ENCODE measurements around the gene ELOF1. TPM values are rescaled to one million over a fixed set of nuclear protein-coding genes. Genes with fewer than 3 reads are reported as not detected.
A peak's percentile ranks its signal among the peaks of the same experiment; 100 is the strongest.

The ELOF1 gene
- total RNA-seq, 1 donor from 2014 or later = 37.7 TPM

- peak overlapping the region; percentile 95 for H3K27ac Mint-ChIP-seq (ENCODE audit: unreplicated experiment)
- peaks cover 41% of the 10 kb centered on the region for H3K4me1 Mint-ChIP-seq (ENCODE audit: low read depth)
- H3K27me3 Mint-ChIP-seq (ENCODE audit: low read depth) = no peaks in the 10 kb centered on the region
- H3K36me3 Mint-ChIP-seq (ENCODE audit: low read depth) = no peaks in the 10 kb centered on the region
- H3K4me3 Mint-ChIP-seq (ENCODE audit: unreplicated experiment) = peak overlapping the region; percentile 62
- H3K9me3 Mint-ChIP-seq (ENCODE audit: low read depth) = no peaks in the 10 kb centered on the region
- no peak for DNase-seq (ENCODE audit: low spot score)
- TF ChIP-seq CTCF (IDR thresholded peaks at IDR 0.05) = peak; percentile 96
Observed at GRCh38 chr19:11535792-11536595, 23.0 kb downstream of the ELOF1 start.

- no peak for TF ChIP-seq CTCF (IDR thresholded peaks at IDR 0.05)
- no peak for DNase-seq (ENCODE audit: low spot score)
- no peaks in the 10 kb centered on the region for H3K36me3 Mint-ChIP-seq (ENCODE audit: low read depth)
- peak overlapping the region; percentile 39 for H3K27ac Mint-ChIP-seq (ENCODE audit: unreplicated experiment)
- H3K9me3 Mint-ChIP-seq (ENCODE audit: low read depth) = no peaks in the 10 kb centered on the region
- peaks cover 34% of the 10 kb centered on the region for H3K4me1 Mint-ChIP-seq (ENCODE audit: low read depth)
- H3K27me3 Mint-ChIP-seq (ENCODE audit: low read depth) = no peaks in the 10 kb centered on the region
- no peak overlapping the region for H3K4me3 Mint-ChIP-seq (ENCODE audit: unreplicated experiment)
Observed at GRCh38 chr19:11534948-11535347, 24.1 kb downstream of the ELOF1 start.

- peaks cover 34% of the 10 kb centered on the region for H3K4me1 Mint-ChIP-seq (ENCODE audit: low read depth)
- H3K4me3 Mint-ChIP-seq (ENCODE audit: unreplicated experiment) = no peak overlapping the region
- TF ChIP-seq CTCF (IDR thresholded peaks at IDR 0.05) = no peak
- no peak for DNase-seq (ENCODE audit: low spot score)
- H3K27me3 Mint-ChIP-seq (ENCODE audit: low read depth) = no peaks in the 10 kb centered on the region
- H3K27ac Mint-ChIP-seq (ENCODE audit: unreplicated experiment) = peak overlapping the region; percentile 39
- no peaks in the 10 kb centered on the region for H3K9me3 Mint-ChIP-seq (ENCODE audit: low read depth)
- H3K36me3 Mint-ChIP-seq (ENCODE audit: low read depth) = no peaks in the 10 kb centered on the region
Observed at GRCh38 chr19:11534538-11534937, 24.5 kb downstream of the ELOF1 start.

DNA sequence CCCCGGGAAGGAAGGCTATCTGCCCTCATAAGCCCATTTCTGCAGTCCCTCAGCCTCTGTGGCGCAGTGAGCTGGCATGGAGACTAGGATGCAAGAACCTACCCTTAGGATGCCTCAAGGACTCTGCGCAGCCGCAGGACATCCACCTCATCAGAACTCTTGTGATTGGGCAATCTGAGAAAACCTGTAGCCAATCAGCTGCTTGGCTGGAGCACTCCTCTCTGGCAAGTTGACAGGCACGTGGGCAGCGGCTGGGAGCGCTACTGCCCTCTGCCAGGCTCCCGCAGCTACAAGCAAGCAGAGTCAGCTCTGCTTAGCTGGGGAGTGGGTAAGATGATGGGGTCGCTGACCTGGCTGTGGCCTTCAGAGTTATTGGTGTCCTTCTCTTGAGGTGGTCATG is 28.6 kb downstream of the ELOF1 start:
- Mint-ChIP-seq H3K4me1 (ENCODE audit: low read depth) (peaks cover 29% of the 10 kb centered on the region), H3K36me3 (ENCODE audit: low read depth) (no peaks in the 10 kb centered on the region), H3K27me3 (ENCODE audit: low read depth) (no peaks in the 10 kb centered on the region), H3K4me3 (ENCODE audit: unreplicated experiment) (no peak overlapping the region), H3K27ac (ENCODE audit: unreplicated experiment) (no peak overlapping the region), H3K9me3 (ENCODE audit: low read depth) (no peaks in the 10 kb centered on the region)
- peak; percentile 48 for TF ChIP-seq CTCF (IDR thresholded peaks at IDR 0.05)
- no peak for DNase-seq (ENCODE audit: low spot score)

DNA sequence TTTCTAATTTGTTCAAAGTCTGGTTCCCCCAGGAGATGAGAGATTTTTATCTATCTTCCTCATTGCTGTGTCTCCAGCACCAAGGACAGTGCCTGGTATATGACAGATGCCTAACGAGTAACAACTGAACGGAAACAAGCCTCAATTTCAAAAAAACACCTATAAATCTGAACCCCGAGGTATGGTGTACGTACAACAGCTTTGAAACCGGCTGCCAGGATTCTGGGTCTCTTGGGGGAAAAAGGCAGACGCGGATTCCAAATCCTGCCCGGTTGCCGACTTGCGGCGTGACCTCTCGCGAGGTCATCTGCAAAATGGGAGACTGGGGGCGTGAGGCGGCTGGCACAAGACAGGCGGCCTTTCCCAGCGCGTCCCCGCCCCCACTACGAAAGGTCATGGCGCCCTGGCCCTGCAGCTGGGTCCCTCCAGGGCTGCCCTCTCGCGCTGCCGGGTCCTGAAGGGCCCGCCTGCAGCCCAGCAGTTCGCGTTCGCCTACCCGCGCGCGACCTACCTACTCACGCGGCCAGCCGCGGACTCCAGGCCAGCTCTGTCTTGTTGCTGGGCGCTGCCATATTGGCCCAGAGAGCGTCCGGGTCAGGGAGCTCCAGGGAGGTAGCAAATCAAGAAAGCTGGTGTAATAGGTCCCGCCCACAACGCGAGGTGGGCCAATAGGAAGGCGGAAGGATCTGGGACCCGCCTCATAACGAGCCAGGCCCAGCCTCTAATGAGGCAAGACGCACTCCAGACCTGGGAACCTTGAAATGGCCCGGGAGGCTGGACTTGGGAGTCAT is 30.3 kb downstream of the ELOF1 start, which contains the start of gene ECSIT:
ECSIT (minus strand) TSS at position 584 of the 791 bp plus-strand sequence. CDS start 9,964 bp downstream, outside the sequence.
- Mint-ChIP-seq H3K27ac (ENCODE audit: unreplicated experiment) (peak within 1 kb of the TSS; percentile 98), H3K4me3 (ENCODE audit: unreplicated experiment) (peak within 1 kb of the TSS; percentile 89), H3K4me1 (ENCODE audit: low read depth) (peaks cover 23% of the 10 kb centered on the region), H3K27me3 (ENCODE audit: low read depth) (no peaks in the 10 kb centered on the region), H3K36me3 (ENCODE audit: low read depth) (no peaks in the 10 kb centered on the region), H3K9me3 (ENCODE audit: low read depth) (no peaks in the 10 kb centered on the region)
- DNase-seq (ENCODE audit: low spot score) = peak; percentile 98
- TF ChIP-seq CTCF (IDR thresholded peaks at IDR 0.05) = no peak

All from chondrocyte (in vitro differentiated cells).